Effector memory CD8-positive, alpha-beta T cell (primary cell): Measurements from ENCODE around the gene KLKB1.

Experiments
- ATAC-seq: fragments of 150-1000 bp; cut with Tn5 transposase; replicated peaks from 2 replicates; pipeline ENCODE4 v1.10.0; 2021; ENCODE audit warnings: mild to moderate bottlenecking, moderate library complexity
- DNase-seq, 3 experiments: peaks; one replicate each; pipeline ENCODE4 v3.0.0; 2021
- H3K27ac Mint-ChIP-seq, 2 donors: one replicate each; pipeline ENCODE4 v1.8.0; 2022; ENCODE audit warnings: mild to moderate bottlenecking in 2 of 2, mixed read lengths in 2 of 2, moderate library complexity in 2 of 2
- H3K27me3 Mint-ChIP-seq, 2 donors: one replicate each; pipeline ENCODE4 v1.8.0; 2022; ENCODE audit warnings: mixed read lengths in 2 of 2
- H3K36me3 Mint-ChIP-seq: one replicate; pipeline ENCODE4 v1.8.0; 2022; ENCODE audit warnings: mild to moderate bottlenecking, moderate library complexity, mixed read lengths; ENCODE audit not compliant: insufficient read depth
- H3K4me1 Mint-ChIP-seq, 2 donors: one replicate each; pipeline ENCODE4 v1.8.0; 2022; ENCODE audit warnings: low read depth in 2 of 2, mixed read lengths in 2 of 2
- H3K4me3 Mint-ChIP-seq, 2 donors: one replicate each; pipeline ENCODE4 v1.8.0; 2022; ENCODE audit warnings: mild to moderate bottlenecking in 2 of 2, mixed read lengths in 2 of 2, moderate library complexity in 2 of 2
- H3K9me3 Mint-ChIP-seq, 2 donors: one replicate each; pipeline ENCODE4 v1.8.0; 2022; ENCODE audit warnings: mixed read lengths in 2 of 2

The KLKB1 gene

GRCh38 chr4:186203406-186203805, 23.9 kb upstream of the KLKB1 start:
- ATAC-seq: no peak
- Mint-ChIP-seq H3K4me3 (peak overlapping the region in 1 of 2 donors; percentile 7), H3K36me3 (peaks cover 3% of the 10 kb centered on the region), H3K4me1 (peaks cover 4 to 14% of the 10 kb centered on the region in 2 donors), H3K9me3 (no peaks in the 10 kb centered on the region), H3K27ac (peak overlapping the region; percentile 56 to 57), H3K27me3 (no peaks in the 10 kb centered on the region)
- DNase-seq: no peak

- Mint-ChIP-seq H3K27ac (peak overlapping the region in 1 of 2 donors; percentile 57), H3K4me1 (peaks cover 4 to 14% of the 10 kb centered on the region in 2 donors), H3K9me3 (peaks cover 0 to 4% of the 10 kb centered on the region in 2 donors), H3K27me3 (no peaks in the 10 kb centered on the region), H3K36me3 (peaks cover 3% of the 10 kb centered on the region), H3K4me3 (peak overlapping the region in 1 of 2 donors; percentile 73)
- DNase-seq (peak in 1 of 3 experiments; percentile 74), ATAC-seq (peak; percentile 49)
Measured at GRCh38 chr4:186204103-186204559, 23.2 kb upstream of the KLKB1 start.

GRCh38 chr4:186204686-186205085, 22.6 kb upstream of the KLKB1 start:
- no peaks in the 10 kb centered on the region for H3K27me3 Mint-ChIP-seq
- no peak for ATAC-seq
- peaks cover 4 to 12% of the 10 kb centered on the region in 2 donors for H3K4me1 Mint-ChIP-seq
- DNase-seq: no peak
- peaks cover 6% of the 10 kb centered on the region for H3K36me3 Mint-ChIP-seq
- H3K4me3 Mint-ChIP-seq: peak overlapping the region in 1 of 2 donors; percentile 73
- no peak overlapping the region for H3K27ac Mint-ChIP-seq
- peaks cover 0 to 6% of the 10 kb centered on the region in 2 donors for H3K9me3 Mint-ChIP-seq

GRCh38 chr4:186205156-186205555, 22.2 kb upstream of the KLKB1 start:
- H3K9me3 Mint-ChIP-seq: peaks cover 0 to 6% of the 10 kb centered on the region in 2 donors

GRCh38 chr4:186216465-186217024, 10.8 kb upstream of the KLKB1 start:
- Mint-ChIP-seq H3K27me3 (no peaks in the 10 kb centered on the region), H3K27ac (no peak overlapping the region), H3K9me3 (no peaks in the 10 kb centered on the region), H3K4me1 (peaks cover 0 to 2% of the 10 kb centered on the region in 2 donors), H3K36me3 (no peaks in the 10 kb centered on the region), H3K4me3 (no peak overlapping the region)
- ATAC-seq (no peak), DNase-seq (no peak)

More at GRCh38 chr4:186205156-186205555, 22.2 kb upstream of the KLKB1 start:
- ATAC-seq: no peak
- Mint-ChIP-seq H3K36me3 (peaks cover 9% of the 10 kb centered on the region), H3K27me3 (no peaks in the 10 kb centered on the region), H3K27ac (no peak overlapping the region), H3K4me3 (no peak overlapping the region), H3K4me1 (peaks cover 4 to 12% of the 10 kb centered on the region in 2 donors)
- DNase-seq: no peak

- no peak for DNase-seq
- no peak for ATAC-seq
- Mint-ChIP-seq H3K27me3 (peaks cover 1% of the 10 kb centered on the region in 2 donors), H3K4me3 (no peak overlapping the region), H3K36me3 (no peaks in the 10 kb centered on the region), H3K4me1 (peaks cover 0 to 2% of the 10 kb centered on the region in 2 donors), H3K27ac (no peak overlapping the region), H3K9me3 (no peaks in the 10 kb centered on the region)
Measured at GRCh38 chr4:186217733-186218293, 9.5 kb upstream of the KLKB1 start.

- Mint-ChIP-seq H3K9me3 (peaks cover 6 to 21% of the 10 kb centered on the region in 2 donors), H3K4me3 (no peak overlapping the region), H3K27me3 (peaks cover 9% of the 10 kb centered on the region in 2 donors), H3K4me1 (peaks cover 0 to 2% of the 10 kb centered on the region in 2 donors), H3K36me3 (no peaks in the 10 kb centered on the region), H3K27ac (no peak overlapping the region)
- DNase-seq (no peak), ATAC-seq (no peak)
Measured at GRCh38 chr4:186221624-186222023, 5.7 kb upstream of the KLKB1 start.

GRCh38 chr4:186225848-186226247, 1.5 kb upstream of the KLKB1 start:
- Mint-ChIP-seq H3K4me1 (no peaks in the 10 kb centered on the region), H3K36me3 (no peaks in the 10 kb centered on the region)

GRCh38 chr4:186226521-186227189, 652 bp upstream of the KLKB1 start:
- H3K4me1 Mint-ChIP-seq: no peaks in the 10 kb centered on the region
- H3K27me3 Mint-ChIP-seq: peaks cover 9% of the 10 kb centered on the region in 2 donors
- ATAC-seq (no peak), DNase-seq (no peak)
- peaks cover 6 to 21% of the 10 kb centered on the region in 2 donors for H3K9me3 Mint-ChIP-seq
- H3K4me3 Mint-ChIP-seq: no peak overlapping the region
- H3K27ac Mint-ChIP-seq: no peak overlapping the region
- no peaks in the 10 kb centered on the region for H3K36me3 Mint-ChIP-seq

More at GRCh38 chr4:186225848-186226247, 1.5 kb upstream of the KLKB1 start:
- peaks cover 6 to 21% of the 10 kb centered on the region in 2 donors for H3K9me3 Mint-ChIP-seq
- DNase-seq (no peak), ATAC-seq (no peak)
- H3K4me3 Mint-ChIP-seq: no peak overlapping the region
- H3K27ac Mint-ChIP-seq: no peak overlapping the region
- H3K27me3 Mint-ChIP-seq: peaks cover 9% of the 10 kb centered on the region in 2 donors

- ATAC-seq (no peak), DNase-seq (no peak)
- Mint-ChIP-seq H3K9me3 (peaks cover 6 to 21% of the 10 kb centered on the region in 2 donors), H3K4me3 (no peak overlapping the region), H3K36me3 (no peaks in the 10 kb centered on the region), H3K27ac (no peak overlapping the region), H3K27me3 (peaks cover 7% of the 10 kb centered on the region in 2 donors), H3K4me1 (no peaks in the 10 kb centered on the region)
Measured at GRCh38 chr4:186227744-186228513, 622 bp downstream of the KLKB1 start.

GRCh38 chr4:186228514-186228894, 1.2 kb downstream of the KLKB1 start:
- peaks cover 6 to 21% of the 10 kb centered on the region in 2 donors for H3K9me3 Mint-ChIP-seq
- DNase-seq: no peak
- H3K27me3 Mint-ChIP-seq: peaks cover 1% of the 10 kb centered on the region in 2 donors
- no peaks in the 10 kb centered on the region for H3K36me3 Mint-ChIP-seq
- ATAC-seq: no peak
- H3K4me3 Mint-ChIP-seq: no peak overlapping the region
- no peaks in the 10 kb centered on the region for H3K4me1 Mint-ChIP-seq
- no peak overlapping the region for H3K27ac Mint-ChIP-seq

- ATAC-seq (no peak), DNase-seq (no peak)
- Mint-ChIP-seq H3K36me3 (no peaks in the 10 kb centered on the region), H3K27ac (no peak overlapping the region), H3K27me3 (no peaks in the 10 kb centered on the region), H3K4me1 (no peaks in the 10 kb centered on the region), H3K9me3 (no peaks in the 10 kb centered on the region), H3K4me3 (no peak overlapping the region)
Measured at GRCh38 chr4:186234367-186234766, 7.1 kb downstream of the KLKB1 start.

- H3K9me3 Mint-ChIP-seq: no peaks in the 10 kb centered on the region
- H3K36me3 Mint-ChIP-seq: no peaks in the 10 kb centered on the region
- H3K4me3 Mint-ChIP-seq: no peak overlapping the region
- no peaks in the 10 kb centered on the region for H3K4me1 Mint-ChIP-seq
- ATAC-seq (no peak), DNase-seq (no peak)
- no peaks in the 10 kb centered on the region for H3K27me3 Mint-ChIP-seq
- no peak overlapping the region for H3K27ac Mint-ChIP-seq
Measured at GRCh38 chr4:186236126-186236525, 8.8 kb downstream of the KLKB1 start.
